HG03460 (cell line): Measurements from ENCODE around the gene AGBL4.

Source experiments
- ATAC-seq: cut with Tn5 transposase; IDR thresholded peaks from one replicate; pipeline ENCODE4 v1.9.1; 2021; ENCODE audit not compliant: unreplicated experiment

The AGBL4 gene

GRCh38 chr1:48916130-48917069 lies 1107.4 kb downstream of the AGBL4 start:
- no peak for ATAC-seq

DNA sequence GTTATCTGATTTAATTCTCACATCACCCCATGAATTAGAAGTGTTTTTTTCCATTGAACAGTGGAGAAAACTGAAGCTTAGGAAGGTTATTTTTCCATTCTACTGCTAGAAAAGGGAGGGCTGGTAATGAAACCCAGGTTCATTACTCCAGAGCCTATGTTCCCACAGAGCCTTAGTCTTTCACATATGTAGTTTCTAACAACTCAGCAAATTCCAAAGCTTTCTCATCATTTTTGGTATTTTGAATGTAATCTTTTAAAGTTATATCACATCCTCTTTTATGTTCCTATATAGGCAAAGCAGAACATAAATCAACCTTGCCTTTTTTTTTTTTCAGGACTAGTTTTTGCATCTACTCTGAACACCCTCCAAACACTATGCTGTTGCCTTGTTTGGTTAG lies 1115.1 kb downstream of the AGBL4 start:
- ATAC-seq: no peak

DNA sequence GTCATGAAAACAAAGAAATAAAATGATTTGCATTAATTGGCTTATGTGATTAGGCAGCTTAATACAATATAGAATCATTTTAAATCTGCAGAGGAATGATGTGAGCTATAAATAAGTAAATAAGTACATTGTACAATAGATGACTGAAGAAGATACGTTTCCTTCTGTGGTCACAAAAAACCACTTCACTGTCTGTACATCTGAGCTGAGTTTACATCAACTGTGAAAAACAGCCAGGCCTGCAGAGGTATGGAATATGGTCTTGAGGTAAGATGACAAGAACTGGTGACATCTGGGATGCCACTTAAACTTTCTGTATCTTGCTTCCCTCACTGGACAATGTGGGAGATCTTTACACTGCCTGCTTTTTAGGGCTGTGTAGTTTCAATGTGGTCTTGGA lies 1117.0 kb downstream of the AGBL4 start:
- ATAC-seq: no peak

DNA sequence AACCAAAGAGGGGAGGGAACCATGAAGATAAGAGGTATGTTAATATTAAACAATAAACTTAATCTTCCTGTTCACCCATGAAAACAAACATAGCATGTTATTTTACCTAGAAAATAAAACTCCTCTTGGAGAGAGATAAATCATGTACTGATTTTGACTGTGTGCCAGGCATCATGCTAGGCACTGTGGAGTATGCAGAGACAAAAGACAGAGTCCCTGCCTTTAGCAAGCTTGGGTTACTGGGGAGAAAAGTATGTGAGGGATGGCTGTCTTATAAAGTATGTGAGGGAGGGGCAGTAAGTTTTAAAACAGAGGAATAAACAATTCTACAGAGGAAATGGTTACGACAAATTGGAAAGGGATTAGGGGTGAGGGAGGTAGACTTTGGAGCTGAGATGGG lies 1117.6 kb downstream of the AGBL4 start:
- ATAC-seq: no peak

DNA sequence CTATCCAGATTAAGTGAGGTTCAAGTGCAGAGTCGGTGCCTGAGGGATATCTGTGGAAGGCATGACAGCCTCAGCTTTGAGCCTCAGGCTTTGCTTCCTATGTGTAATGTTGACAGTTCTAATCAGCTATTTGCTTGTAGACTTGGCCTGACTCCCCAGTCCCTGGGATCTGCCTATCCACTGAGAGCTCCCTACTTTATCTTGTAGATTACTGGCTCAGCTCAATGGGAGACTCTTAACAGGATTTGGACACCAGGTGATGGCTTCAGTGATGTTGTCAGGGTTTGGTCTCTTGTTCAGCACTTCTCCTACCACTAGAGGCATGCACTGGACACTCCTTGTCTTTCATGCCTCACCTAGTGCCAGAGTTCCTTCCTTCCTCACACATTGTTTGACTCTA lies 1120.5 kb downstream of the AGBL4 start:
- ATAC-seq: no peak

DNA sequence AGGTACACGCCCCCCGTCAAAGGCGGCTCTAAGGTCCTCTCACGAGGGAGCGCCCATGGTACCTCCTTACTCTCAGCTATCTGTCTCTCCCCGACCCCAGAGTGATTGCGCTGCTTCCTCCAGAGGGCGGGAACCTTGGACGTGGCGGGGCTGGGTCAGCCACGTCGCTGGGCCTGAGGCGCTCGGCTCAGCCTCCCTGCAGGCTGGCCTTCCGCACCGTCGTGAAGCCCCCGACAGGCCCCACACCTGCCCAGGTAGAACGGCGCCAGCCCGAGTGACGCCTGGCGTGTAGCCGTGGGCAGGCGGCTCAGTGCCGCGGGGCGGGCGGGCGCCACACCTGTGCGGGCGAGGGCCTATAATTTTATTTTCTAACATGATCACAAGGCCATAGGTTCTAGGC lies 1124.9 kb downstream of the AGBL4 start:
- ATAC-seq: no peak

DNA sequence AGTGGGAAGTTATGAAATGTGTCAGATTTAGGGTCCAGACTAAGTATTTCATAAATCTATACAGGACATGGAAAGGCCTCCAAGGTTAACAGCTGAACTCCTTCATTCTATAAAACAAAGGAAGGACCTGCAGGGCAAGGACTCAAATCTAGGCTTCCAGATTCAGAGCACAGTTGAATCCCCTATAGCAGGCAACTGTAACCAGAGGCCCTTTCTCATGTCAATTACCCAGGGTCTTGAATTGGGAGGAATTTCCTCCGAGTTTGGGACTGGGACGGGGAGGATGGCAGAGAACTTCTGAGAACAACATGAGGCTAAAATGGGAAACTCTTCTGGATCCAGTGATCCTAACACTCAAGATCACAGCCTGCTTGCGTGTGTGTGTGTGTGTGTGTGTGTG lies 1134.1 kb downstream of the AGBL4 start:
- ATAC-seq: no peak

DNA sequence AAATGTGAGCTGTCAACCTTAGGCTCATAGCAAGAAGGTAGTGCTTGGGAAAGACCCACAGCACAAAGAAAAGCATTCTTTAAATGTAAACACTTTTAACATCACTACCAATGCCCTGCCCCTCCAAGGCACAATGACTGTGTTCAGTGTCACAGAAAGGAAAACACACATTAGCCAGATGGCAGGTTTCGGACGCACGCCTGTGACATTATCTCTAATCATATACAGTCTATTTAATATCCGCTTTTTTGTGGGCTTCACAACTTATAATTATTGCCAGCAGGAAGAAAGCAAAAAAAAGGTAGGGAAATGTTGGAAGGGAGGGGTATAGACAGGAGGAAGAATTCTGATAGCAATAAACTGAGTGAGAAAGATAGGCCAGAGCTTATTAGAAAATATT lies 1134.7 kb downstream of the AGBL4 start:
- no peak for ATAC-seq

- no peak for ATAC-seq
These were observed 1136.0 kb downstream of the AGBL4 start for GRCh38 chr1:48887796-48888195.

GRCh38 chr1:48882020-48882419 lies 1141.7 kb downstream of the AGBL4 start:
- no peak for ATAC-seq

- ATAC-seq: no peak
These were observed 1145.4 kb downstream of the AGBL4 start for GRCh38 chr1:48878191-48878940.

DNA sequence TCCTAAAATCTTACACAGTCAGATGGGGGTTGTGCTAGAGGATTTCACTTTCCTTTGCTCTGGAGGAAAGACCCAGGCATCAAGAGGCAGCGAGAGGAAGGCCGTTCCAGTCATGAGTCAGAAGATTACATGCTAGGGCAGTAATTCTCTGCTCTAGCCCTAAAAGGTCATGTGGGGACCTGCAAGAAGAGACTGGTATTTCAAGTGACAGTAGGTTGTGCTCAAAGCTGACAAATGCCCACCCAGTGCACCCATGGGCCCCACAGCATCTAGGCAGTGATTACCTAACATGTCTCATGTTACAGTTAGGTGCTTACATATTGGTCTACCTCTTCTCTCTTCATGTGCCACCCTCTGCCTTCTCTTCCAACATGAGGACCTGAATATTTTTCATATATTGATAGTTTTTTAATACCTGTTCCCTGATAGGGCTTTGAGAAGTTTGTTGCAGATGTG lies 1147.4 kb downstream of the AGBL4 start:
- ATAC-seq: no peak

GRCh38 chr1:48875552-48876329 lies 1148.0 kb downstream of the AGBL4 start:
- ATAC-seq: no peak

GRCh38 chr1:48873944-48874343 lies 1149.8 kb downstream of the AGBL4 start:
- ATAC-seq: no peak

GRCh38 chr1:48870596-48870995 lies 1153.2 kb downstream of the AGBL4 start:
- no peak for ATAC-seq

GRCh38 chr1:48869116-48869893 lies 1154.4 kb downstream of the AGBL4 start:
- no peak for ATAC-seq

DNA sequence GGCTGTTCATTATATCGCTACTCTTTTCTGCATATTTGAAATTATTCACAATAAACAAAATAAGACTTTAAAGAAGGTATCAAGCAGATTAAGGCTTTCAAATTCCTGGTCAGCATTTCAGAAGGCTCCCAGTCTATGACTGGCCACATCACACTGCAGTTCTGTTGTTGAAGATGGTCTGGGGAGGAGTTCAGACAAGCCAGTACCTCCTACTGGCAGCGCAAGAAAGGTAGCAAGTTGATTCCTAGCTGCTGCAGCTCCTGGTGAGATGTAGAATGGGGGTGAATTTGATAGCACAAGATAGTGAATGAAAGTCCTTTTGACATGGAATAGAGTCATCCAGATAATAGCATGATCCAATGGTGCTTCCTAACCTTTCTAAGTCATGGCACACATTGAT lies 1158.8 kb downstream of the AGBL4 start:
- ATAC-seq: no peak

DNA sequence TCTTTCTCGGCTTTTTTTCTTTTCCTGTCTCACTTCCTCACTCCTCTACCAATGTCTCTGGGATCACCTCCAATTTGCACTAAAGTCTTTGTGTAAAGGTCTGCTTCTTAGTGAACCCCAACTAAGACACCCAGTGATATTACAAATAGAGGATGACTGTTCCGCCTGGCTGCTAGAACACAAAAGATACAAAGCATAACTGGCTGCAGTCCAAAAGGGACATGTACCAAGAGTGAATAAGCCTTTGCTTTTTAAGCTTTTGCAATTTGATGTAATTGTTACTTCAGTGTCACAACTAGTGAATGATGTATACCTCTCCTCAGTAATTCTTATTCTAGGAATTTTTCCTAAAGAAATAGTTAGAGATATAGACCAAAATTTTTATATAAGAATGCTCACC lies 1164.3 kb downstream of the AGBL4 start:
- no peak for ATAC-seq

DNA sequence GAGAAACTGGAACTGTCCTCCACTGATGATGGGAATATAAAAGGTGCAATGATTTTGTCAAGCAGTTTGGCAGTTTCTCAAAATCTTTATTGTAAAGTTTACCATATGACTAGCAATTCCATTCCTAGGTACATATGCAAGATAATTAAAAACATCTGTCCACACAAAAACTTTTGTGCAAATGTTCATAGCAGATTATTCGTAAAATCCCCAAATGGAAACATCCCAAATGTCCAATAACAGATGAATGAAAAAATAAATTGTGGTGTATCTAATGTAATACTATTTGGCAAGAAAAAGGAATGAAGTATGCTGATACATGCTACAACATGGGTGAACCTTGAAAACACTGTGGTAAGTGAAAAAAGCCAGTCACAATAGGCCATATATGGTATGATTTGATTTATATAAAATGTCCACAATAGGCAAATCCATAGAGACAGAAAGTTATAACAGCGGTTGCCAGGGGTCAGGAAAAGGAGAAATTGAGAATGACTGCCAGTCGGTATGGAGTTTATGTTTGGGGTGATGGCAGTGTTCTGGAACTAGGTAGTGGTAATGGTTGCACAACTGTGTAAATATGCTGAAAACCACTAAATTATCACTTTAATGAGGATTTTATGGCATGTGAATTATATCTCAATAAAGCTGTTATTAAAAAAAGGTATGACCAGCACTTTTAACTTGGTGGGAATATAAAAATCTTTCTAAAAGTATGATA lies 1165.4 kb downstream of the AGBL4 start:
- ATAC-seq: no peak

- ATAC-seq: no peak
These were observed 1170.7 kb downstream of the AGBL4 start for GRCh38 chr1:48853006-48853405.
